Suprapubic skin (tissue), 3 donors: ENCODE results near the gene PPP4R1.

Experiments used
- CTCF ChIP-seq, 2 donors: fragments of 200-600 bp in 1 of 2; fragments of 450-650 bp in 1 of 2; sonication (generic) in 1 of 2; IDR thresholded peaks; one replicate each; pipeline ENCODE4 v1.5.1; 2016 to 2019; ENCODE audit warnings: antibody characterized with exemption in 2 of 2, mild to moderate bottlenecking in 1 of 2, moderate library complexity in 1 of 2
- EP300 ChIP-seq: sonication (generic); formaldehyde crosslinking; IDR thresholded peaks from one replicate; pipeline ENCODE4 v1.6.1; 2017; ENCODE audit warnings: antibody characterized with exemption
- POLR2A ChIP-seq, 2 donors: fragments of 450-650 bp; IDR thresholded peaks; one replicate each; pipeline ENCODE4 v1.6.1; 2017; ENCODE audit warnings: antibody characterized with exemption in 2 of 2, mild to moderate bottlenecking in 2 of 2, moderate library complexity in 2 of 2

- TF ChIP-seq CTCF (IDR thresholded peaks at IDR 0.05) = no peak
- TF ChIP-seq POLR2A (IDR thresholded peaks at IDR 0.05) = no peak
- TF ChIP-seq EP300 = no peak
These were observed 15.3 kb upstream of the PPP4R1 start for GRCh38 chr18:9629709-9630108.
